Measurements from ENCODE around the gene MXRA7.
A peak's percentile ranks its signal among the peaks of the same experiment; 100 is the strongest.
"Not testable (repeated sequence)": the region's sequence is repeated elsewhere in the genome, so short reads cannot be mapped to it uniquely, and the experiment has no call there.

MXRA7 gene

GRCh38 chr17:76698466-76698977, 12.2 kb downstream of the MXRA7 start:
- peaks cover 47% of the 10 kb centered on the region for H3K4me1 Mint-ChIP-seq
- not testable (repeated sequence) for DNase-seq (ENCODE audit: low spot score in 2 of 2)

GRCh38 chr17:76697702-76698465, 12.9 kb downstream of the MXRA7 start:
- no peak overlapping the region for H3K27ac Mint-ChIP-seq
- no peaks in the 10 kb centered on the region for H3K9me3 Mint-ChIP-seq
- ATAC-seq (no peak), DNase-seq (ENCODE audit: low spot score in 2 of 2) (no peak)
- no peak overlapping the region for H3K4me3 Mint-ChIP-seq
- peaks cover 4% of the 10 kb centered on the region for H3K36me3 Mint-ChIP-seq
- peaks cover 47% of the 10 kb centered on the region for H3K4me1 Mint-ChIP-seq

More at GRCh38 chr17:76698466-76698977, 12.2 kb downstream of the MXRA7 start:
- H3K9me3 Mint-ChIP-seq, H3K4me3 Mint-ChIP-seq, ATAC-seq, H3K27ac Mint-ChIP-seq, H3K36me3 Mint-ChIP-seq: not testable (repeated sequence)

- Mint-ChIP-seq H3K4me3 (no peak overlapping the region), H3K9me3 (no peaks in the 10 kb centered on the region), H3K36me3 (peaks cover 4% of the 10 kb centered on the region), H3K4me1 (peaks cover 47% of the 10 kb centered on the region), H3K27ac (peak overlapping the region; percentile 50)
- ATAC-seq (peak; percentile 53), DNase-seq (ENCODE audit: low spot score in 2 of 2) (no peak)
Observed at GRCh38 chr17:76696763-76697701, 13.7 kb downstream of the MXRA7 start.

GRCh38 chr17:76695059-76695831, 15.5 kb downstream of the MXRA7 start:
- no peak for DNase-seq (ENCODE audit: low spot score in 2 of 2)
- Mint-ChIP-seq H3K36me3 (peaks cover under 1% of the 10 kb centered on the region), H3K27ac (no peak overlapping the region), H3K4me3 (peak overlapping the region; percentile 21), H3K4me1 (peaks cover 33% of the 10 kb centered on the region), H3K9me3 (no peaks in the 10 kb centered on the region)
- no peak for ATAC-seq

- Mint-ChIP-seq H3K36me3 (no peaks in the 10 kb centered on the region), H3K4me3 (no peak overlapping the region), H3K9me3 (no peaks in the 10 kb centered on the region)
Observed at GRCh38 chr17:76691379-76692191, 19.2 kb downstream of the MXRA7 start.

GRCh38 chr17:76690596-76691280, 20.0 kb downstream of the MXRA7 start:
- no peak for DNase-seq (ENCODE audit: low spot score in 2 of 2)
- Mint-ChIP-seq H3K4me3 (no peak overlapping the region), H3K4me1 (peaks cover 12% of the 10 kb centered on the region), H3K27ac (no peak overlapping the region), H3K36me3 (no peaks in the 10 kb centered on the region), H3K9me3 (no peaks in the 10 kb centered on the region)
- ATAC-seq = no peak

More at GRCh38 chr17:76691379-76692191, 19.2 kb downstream of the MXRA7 start:
- ATAC-seq (no peak), DNase-seq (ENCODE audit: low spot score in 2 of 2) (no peak)
- Mint-ChIP-seq H3K27ac (no peak overlapping the region), H3K4me1 (peaks cover 18% of the 10 kb centered on the region)

- Mint-ChIP-seq H3K9me3 (no peaks in the 10 kb centered on the region), H3K27ac (no peak overlapping the region), H3K36me3 (no peaks in the 10 kb centered on the region), H3K4me3 (no peak overlapping the region), H3K4me1 (peaks cover 6% of the 10 kb centered on the region)
- ATAC-seq (no peak), DNase-seq (ENCODE audit: low spot score in 2 of 2) (no peak)
Observed at GRCh38 chr17:76689859-76690258, 20.9 kb downstream of the MXRA7 start.

GRCh38 chr17:76688165-76688622, 22.6 kb downstream of the MXRA7 start:
- ATAC-seq (no peak), DNase-seq (ENCODE audit: low spot score in 2 of 2) (no peak)
- peaks cover 6% of the 10 kb centered on the region for H3K4me1 Mint-ChIP-seq
- no peaks in the 10 kb centered on the region for H3K9me3 Mint-ChIP-seq
- H3K36me3 Mint-ChIP-seq = no peaks in the 10 kb centered on the region
- H3K27ac Mint-ChIP-seq = no peak overlapping the region
- H3K4me3 Mint-ChIP-seq = no peak overlapping the region

- no peaks in the 10 kb centered on the region for H3K9me3 Mint-ChIP-seq
- H3K27ac Mint-ChIP-seq = peak overlapping the region; percentile 21
- DNase-seq (ENCODE audit: low spot score in 2 of 2) (no peak), ATAC-seq (no peak)
- H3K4me3 Mint-ChIP-seq = no peak overlapping the region
- H3K4me1 Mint-ChIP-seq = peaks cover 9% of the 10 kb centered on the region
- no peaks in the 10 kb centered on the region for H3K36me3 Mint-ChIP-seq
Observed at GRCh38 chr17:76687298-76688164, 23.2 kb downstream of the MXRA7 start.

GRCh38 chr17:76686538-76687297, 24.0 kb downstream of the MXRA7 start:
- Mint-ChIP-seq H3K36me3 (no peaks in the 10 kb centered on the region), H3K4me1 (peaks cover 17% of the 10 kb centered on the region), H3K9me3 (no peaks in the 10 kb centered on the region), H3K4me3 (no peak overlapping the region), H3K27ac (no peak overlapping the region)
- DNase-seq (ENCODE audit: low spot score in 2 of 2) (no peak), ATAC-seq (no peak)

GRCh38 chr17:76685846-76686245, 24.9 kb downstream of the MXRA7 start:
- no peaks in the 10 kb centered on the region for H3K9me3 Mint-ChIP-seq
- no peak overlapping the region for H3K27ac Mint-ChIP-seq
- H3K4me3 Mint-ChIP-seq = no peak overlapping the region
- DNase-seq (ENCODE audit: low spot score in 2 of 2) (no peak), ATAC-seq (no peak)
- peaks cover 26% of the 10 kb centered on the region for H3K4me1 Mint-ChIP-seq
- H3K36me3 Mint-ChIP-seq = no peaks in the 10 kb centered on the region

- Mint-ChIP-seq H3K4me1 (peaks cover 26% of the 10 kb centered on the region), H3K36me3 (no peaks in the 10 kb centered on the region), H3K27ac (no peak overlapping the region), H3K4me3 (no peak overlapping the region), H3K9me3 (no peaks in the 10 kb centered on the region)
- ATAC-seq = no peak
- no peak for DNase-seq (ENCODE audit: low spot score in 2 of 2)
Observed at GRCh38 chr17:76685366-76685765, 25.4 kb downstream of the MXRA7 start.
